DOHH2 (cell line): Measurements from ENCODE around the gene RGS7.

ENCODE experiments used
- CTCF ChIP-seq: fragments of 200-600 bp; sonication (generic); IDR thresholded peaks from one replicate; pipeline ENCODE4 v1.5.1; 2014; ENCODE audit warnings: antibody characterized with exemption, mild to moderate bottlenecking, low read depth, low read length; ENCODE audit not compliant: poor library complexity, severe bottlenecking
- EZH2phosphoT487 ChIP-seq: fragments of 200-600 bp; sonication (generic); IDR thresholded peaks from 2 replicates; pipeline ENCODE4 v1.6.1; 2017; ENCODE audit warnings: borderline replicate concordance, mild to moderate bottlenecking, antibody characterized with exemption, low read length, moderate library complexity, mixed read lengths

- TF ChIP-seq CTCF (no peak), EZH2phosphoT487 (no peak)
Observed at GRCh38 chr1:241142493-241142892, 214.5 kb downstream of the RGS7 start.
